Cardiac muscle cell (in vitro differentiated cells and primary cell): ENCODE results near the gene ADAMTS20. TPM values are rescaled to one million over a fixed set of nuclear protein-coding genes. Genes with fewer than 3 reads are reported as not detected.
"Not testable (repeated sequence)": the region's sequence is repeated elsewhere in the genome, so short reads cannot be mapped to it uniquely, and the experiment has no call there.

Source experiments
- DNase-seq, 2 donors: peaks; one replicate each; pipeline versions ENCODE4 v3.0.0 to v3.0.0-alpha.2; 2010 to 2017; ENCODE audit warnings: low read depth in 1 of 2, low spot score in 1 of 2
- H3K27ac ChIP-seq: fragments of 200-600 bp; sonication (generic); 2 replicates; pipeline ENCODE4 v1.5.1; 2016
- H3K27me3 ChIP-seq: fragments of 200-600 bp; sonication (generic); 2 replicates; pipeline ENCODE4 v1.6.0; 2016; ENCODE audit warnings: control low read depth
- H3K36me3 ChIP-seq: fragments of 200-600 bp; sonication (generic); 2 replicates; pipeline ENCODE4 v1.5.1; 2016; ENCODE audit warnings: control low read depth
- H3K4me1 ChIP-seq: fragments of 200-600 bp; sonication (generic); 2 replicates; pipeline ENCODE4 v1.8.1; 2017; ENCODE audit warnings: low read depth, mild to moderate bottlenecking, mixed run types
- H3K4me3 ChIP-seq: fragments of 200-600 bp; sonication (generic); 2 replicates; pipeline ENCODE4 v1.5.1; 2016; ENCODE audit warnings: mild to moderate bottlenecking
- H3K9me3 ChIP-seq: fragments of 200-600 bp; sonication (generic); 2 replicates; pipeline ENCODE4 v1.5.1; 2017; ENCODE audit warnings: low read depth, mild to moderate bottlenecking, control low read depth
- polyA plus RNA-seq: library from polyadenylated mRNA; unstranded; fragments of >200 nt; fragmentation: Nextera tagmentation; extraction: Ambion mirVana; gene quantifications from 2 replicates; pipeline ENCODE4 v1.2.1, GENCODE V29; 2016
- total RNA-seq: library from RNA; depleted of rRNA; stranded (reverse); fragments of >200 nt; gene quantifications from 2 replicates; pipeline ENCODE4 v1.2.3, GENCODE V29; 2016
- TF ChIP-seq, protein P1 (sequence below): IDR thresholded peaks from 2 replicates; pipeline ENCODE4 v1.5.1; 2012; ENCODE audit warnings: low read depth, mild to moderate bottlenecking, low read length

Gene ADAMTS20
- total and polyA plus RNA-seq, 2 experiments from 2014 or later = 0.13 to 0.33 TPM

GRCh38 chr12:43361031-43361710 lies 190.8 kb downstream of the ADAMTS20 start:
- no peaks in the 10 kb centered on the region for H3K36me3 ChIP-seq
- no peak overlapping the region for H3K4me3 ChIP-seq
- H3K27ac ChIP-seq = no peak overlapping the region
- no peak for DNase-seq
- TF ChIP-seq, protein P1, sequence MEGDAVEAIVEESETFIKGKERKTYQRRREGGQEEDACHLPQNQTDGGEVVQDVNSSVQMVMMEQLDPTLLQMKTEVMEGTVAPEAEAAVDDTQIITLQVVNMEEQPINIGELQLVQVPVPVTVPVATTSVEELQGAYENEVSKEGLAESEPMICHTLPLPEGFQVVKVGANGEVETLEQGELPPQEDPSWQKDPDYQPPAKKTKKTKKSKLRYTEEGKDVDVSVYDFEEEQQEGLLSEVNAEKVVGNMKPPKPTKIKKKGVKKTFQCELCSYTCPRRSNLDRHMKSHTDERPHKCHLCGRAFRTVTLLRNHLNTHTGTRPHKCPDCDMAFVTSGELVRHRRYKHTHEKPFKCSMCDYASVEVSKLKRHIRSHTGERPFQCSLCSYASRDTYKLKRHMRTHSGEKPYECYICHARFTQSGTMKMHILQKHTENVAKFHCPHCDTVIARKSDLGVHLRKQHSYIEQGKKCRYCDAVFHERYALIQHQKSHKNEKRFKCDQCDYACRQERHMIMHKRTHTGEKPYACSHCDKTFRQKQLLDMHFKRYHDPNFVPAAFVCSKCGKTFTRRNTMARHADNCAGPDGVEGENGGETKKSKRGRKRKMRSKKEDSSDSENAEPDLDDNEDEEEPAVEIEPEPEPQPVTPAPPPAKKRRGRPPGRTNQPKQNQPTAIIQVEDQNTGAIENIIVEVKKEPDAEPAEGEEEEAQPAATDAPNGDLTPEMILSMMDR = no peak
- no peaks in the 10 kb centered on the region for H3K9me3 ChIP-seq
- H3K4me1 ChIP-seq = no peaks in the 10 kb centered on the region
- no peaks in the 10 kb centered on the region for H3K27me3 ChIP-seq

- not testable (repeated sequence) for H3K36me3 ChIP-seq, H3K9me3 ChIP-seq, H3K27me3 ChIP-seq, H3K27ac ChIP-seq, H3K4me1 ChIP-seq, H3K4me3 ChIP-seq, DNase-seq
Observed at GRCh38 chr12:43360001-43360400, 192.0 kb downstream of the ADAMTS20 start.

DNA sequence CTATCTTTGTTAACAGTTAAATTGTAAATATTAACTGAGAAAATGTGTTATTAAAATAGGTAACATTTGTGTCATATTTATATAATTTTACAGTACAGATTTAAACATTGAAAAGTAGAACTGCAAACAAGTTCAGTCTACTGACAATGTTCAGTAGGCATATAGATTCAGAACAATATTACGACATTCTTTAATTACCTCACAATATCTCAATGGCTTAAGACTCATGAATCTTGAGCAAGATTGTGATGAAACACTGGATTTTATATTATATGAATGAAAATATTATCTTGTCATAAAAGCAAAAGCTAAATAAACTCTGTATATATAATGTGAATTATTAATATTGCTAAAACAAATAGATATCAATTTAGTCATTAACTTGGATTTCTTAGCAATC lies 194.9 kb downstream of the ADAMTS20 start:
- no peaks in the 10 kb centered on the region for H3K4me1 ChIP-seq
- no peak overlapping the region for H3K4me3 ChIP-seq
- no peaks in the 10 kb centered on the region for H3K27me3 ChIP-seq

DNA sequence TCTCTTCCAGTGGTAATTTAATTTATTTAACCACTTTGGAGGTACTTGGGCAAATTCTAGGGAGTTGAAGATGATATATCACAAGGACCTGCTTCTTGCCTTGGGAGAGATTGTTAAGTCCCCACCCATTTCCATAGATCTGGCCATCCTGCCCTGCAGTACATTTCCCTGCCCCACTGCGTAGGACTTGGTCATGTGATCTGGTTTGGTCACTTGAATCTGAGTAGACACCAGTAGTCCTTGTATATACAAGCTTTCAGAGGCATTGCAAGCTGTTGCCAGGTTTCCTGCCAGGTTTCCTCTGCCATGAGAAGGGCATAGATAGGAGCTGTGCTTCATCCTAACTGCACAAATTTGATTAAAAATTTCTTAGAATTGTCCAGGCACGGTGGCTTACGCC lies 200.0 kb downstream of the ADAMTS20 start:
- Histone ChIP-seq H3K9me3 (no peaks in the 10 kb centered on the region), H3K27ac (no peak overlapping the region), H3K4me1 (no peaks in the 10 kb centered on the region), H3K27me3 (no peaks in the 10 kb centered on the region), H3K36me3 (no peaks in the 10 kb centered on the region), H3K4me3 (no peak overlapping the region)
- TF ChIP-seq, protein P1 = no peak
- DNase-seq = no peak

More for the DNA sequence above, 194.9 kb downstream of the ADAMTS20 start:
- Histone ChIP-seq H3K9me3 (no peaks in the 10 kb centered on the region), H3K36me3 (no peaks in the 10 kb centered on the region), H3K27ac (no peak overlapping the region)
- no peak for DNase-seq
- TF ChIP-seq, protein P1 = no peak

DNA sequence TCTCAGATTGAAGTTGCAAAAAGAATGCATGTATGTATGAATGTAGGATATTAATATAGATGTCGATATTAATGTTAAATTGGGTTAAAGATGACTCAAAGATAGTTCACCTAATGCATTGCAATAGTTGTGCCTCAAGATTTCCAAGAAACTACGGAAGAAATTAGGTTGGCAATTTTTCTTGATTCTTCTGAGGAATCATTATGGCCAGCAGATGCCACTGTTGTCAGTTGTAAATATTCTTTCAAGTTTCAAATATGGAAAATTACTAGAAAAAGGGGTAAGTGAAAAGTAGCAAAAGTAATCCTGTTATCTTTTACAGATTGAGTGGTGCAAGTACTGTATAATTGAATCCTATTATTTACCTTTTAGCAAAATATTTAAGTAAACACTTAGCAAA lies 202.1 kb downstream of the ADAMTS20 start:
- Histone ChIP-seq H3K4me3 (no peak overlapping the region), H3K4me1 (no peaks in the 10 kb centered on the region), H3K36me3 (no peaks in the 10 kb centered on the region), H3K27me3 (no peaks in the 10 kb centered on the region), H3K27ac (no peak overlapping the region), H3K9me3 (no peaks in the 10 kb centered on the region)
- DNase-seq = peak in 1 of 2 donors; percentile 28
- TF ChIP-seq, protein P1 = peak; percentile 27

DNA sequence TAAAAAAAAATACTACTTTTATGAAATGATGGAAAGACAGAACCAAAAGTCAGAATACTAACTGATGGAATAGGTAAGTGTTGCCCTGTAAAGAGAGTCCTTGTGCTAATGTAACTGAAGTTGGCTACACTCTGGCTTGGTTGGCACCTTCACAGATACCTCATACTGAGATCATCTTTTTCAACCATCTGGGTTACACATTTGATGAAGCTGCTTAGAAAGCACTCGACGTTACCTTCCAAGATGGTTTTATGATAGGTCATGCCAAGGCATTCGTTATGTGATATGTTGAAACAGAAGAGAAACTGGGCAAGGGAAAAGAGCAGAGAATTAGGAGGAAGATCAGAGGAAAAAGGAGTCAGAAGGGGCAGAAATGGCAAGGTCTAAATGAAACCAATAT lies 203.8 kb downstream of the ADAMTS20 start:
- TF ChIP-seq, protein P1 = no peak
- Histone ChIP-seq H3K36me3 (no peaks in the 10 kb centered on the region), H3K27ac (no peak overlapping the region), H3K9me3 (no peaks in the 10 kb centered on the region), H3K27me3 (no peaks in the 10 kb centered on the region), H3K4me3 (no peak overlapping the region), H3K4me1 (no peaks in the 10 kb centered on the region)
- DNase-seq = no peak
